ENCODE results near the gene CD300C. TPM values are rescaled to one million over a fixed set of nuclear protein-coding genes. Genes with fewer than 3 reads are reported as not detected.

The CD300C gene
- total RNA-seq, 1 experiment from 2014 or later, result not detected

GRCh38 chr17:74573169-74573568, 27.3 kb upstream of the CD300C start:
- DNase-seq (ENCODE audit: low spot score) (no peak), ATAC-seq (peak; percentile 39; the same call in 1 of the 2 replicates)
- H3K9me3 Mint-ChIP-seq, result peaks cover 10% of the 10 kb centered on the region
- H3K27ac Mint-ChIP-seq, result no peak overlapping the region
- no peak for TF ChIP-seq OVOL2 (CRISPR knock-in tag; IDR thresholded peaks at IDR 0.05; ENCODE audit: borderline replicate concordance)
- ChIA-PET POLR2A (no interaction called here), CTCF (interaction anchor here (0.6 to 1.0 kb wide), 6 partner anchors 19 to 172 kb away, joined by 3 to 5 read pairs (median 3); partner anchors contain the start of gene CD300LD)
- peaks cover 6% of the 10 kb centered on the region for H3K4me1 Mint-ChIP-seq
- H3K27me3 Mint-ChIP-seq (ENCODE audit: low read depth), result peaks cover 14% of the 10 kb centered on the region
- H3K36me3 Mint-ChIP-seq, result no peaks in the 10 kb centered on the region
- H3K4me3 Mint-ChIP-seq, result no peak overlapping the region

- no peak overlapping the region for H3K27ac Mint-ChIP-seq
- POLR2A ChIA-PET, result no interaction called here
- no peaks in the 10 kb centered on the region for H3K36me3 Mint-ChIP-seq
- ATAC-seq (no peak), DNase-seq (ENCODE audit: low spot score) (no peak)
- CTCF ChIA-PET, result interaction anchor here (1.1 kb wide), 1 partner anchor 166 kb away, joined by 3 read pairs; the partner anchor contains the start of gene RAB37
- no peak for TF ChIP-seq ZNF671 (CRISPR knock-in tag; IDR thresholded peaks at IDR 0.05)
- no peak for TF ChIP-seq STAT6 (CRISPR knock-in tag; conservative IDR thresholded peaks at IDR 0.05; ENCODE audit: low read depth)
- no peak for TF ChIP-seq EMX1 (CRISPR knock-in tag; IDR thresholded peaks at IDR 0.05)
- no peak for TF ChIP-seq ZNF425 (CRISPR knock-in tag; conservative IDR thresholded peaks at IDR 0.05)
- TF ChIP-seq NFE2L1 (CRISPR knock-in tag; IDR thresholded peaks at IDR 0.05), result no peak
- TF ChIP-seq JUN (CRISPR knock-in tag; IDR thresholded peaks at IDR 0.05), result no peak
- TF ChIP-seq E2F5 (CRISPR knock-in tag; IDR thresholded peaks at IDR 0.05), result no peak
- no peak for TF ChIP-seq AR (CRISPR knock-in tag; IDR thresholded peaks at IDR 0.05)
- no peak for TF ChIP-seq PRRX2 (CRISPR knock-in tag; IDR thresholded peaks at IDR 0.05)
- no peak for TF ChIP-seq GABPB1 (CRISPR knock-in tag; IDR thresholded peaks at IDR 0.05)
- no peak for TF ChIP-seq ZNF281 (CRISPR knock-in tag; IDR thresholded peaks at IDR 0.05)
- no peak for TF ChIP-seq ZSCAN18 (CRISPR knock-in tag; IDR thresholded peaks at IDR 0.05)
- H3K27me3 Mint-ChIP-seq (ENCODE audit: low read depth), result peaks cover 14% of the 10 kb centered on the region
- peaks cover 6% of the 10 kb centered on the region for H3K4me1 Mint-ChIP-seq
- H3K9me3 Mint-ChIP-seq, result peaks cover 10% of the 10 kb centered on the region
- H3K4me3 Mint-ChIP-seq, result no peak overlapping the region
Observed at GRCh38 chr17:74571621-74572270, 25.8 kb upstream of the CD300C start.

Data from WTC11 (cell line).